Mesendoderm (in vitro differentiated cells): ENCODE measurements around the gene RPL4.
"Not testable (repeated sequence)": the region's sequence is repeated elsewhere in the genome, so short reads cannot be mapped to it uniquely, and the experiment has no call there.

ENCODE experiments used
- DNase-seq: peaks from one replicate; pipeline ENCODE4 v3.0.0; 2013
- H2AK5ac ChIP-seq: 2 replicates; pipeline ENCODE4 v1.6.1; 2013; ENCODE audit warnings: low read length, inconsistent platforms
- H2BK120ac ChIP-seq: 2 replicates; pipeline ENCODE4 v1.6.1; 2013; ENCODE audit warnings: low read depth, mild to moderate bottlenecking, low read length, moderate library complexity, mixed read lengths
- H2BK15ac ChIP-seq: replicated peaks from 2 replicates; pipeline ENCODE4 v1.6.1; 2013; ENCODE audit warnings: low read depth, mild to moderate bottlenecking, moderate library complexity
- H2BK5ac ChIP-seq: 2 replicates; pipeline ENCODE4 v1.6.1; 2013; ENCODE audit warnings: low read length, inconsistent platforms
- H3K18ac ChIP-seq: 2 replicates; pipeline ENCODE4 v1.6.1; 2013; ENCODE audit warnings: mild to moderate bottlenecking, low read length, mixed read lengths
- H3K23ac ChIP-seq: one replicate; pipeline ENCODE4 v1.6.1; 2013; ENCODE audit warnings: low read length
- H3K27ac ChIP-seq: 2 replicates; pipeline ENCODE4 v1.5.1; 2013; ENCODE audit warnings: low read depth, mild to moderate bottlenecking, inconsistent platforms, low read length, moderate library complexity
- H3K27me3 ChIP-seq: 2 replicates; pipeline ENCODE4 v1.6.1; 2013; ENCODE audit warnings: low read length, control low read depth, mild to moderate bottlenecking, inconsistent platforms; ENCODE audit not compliant: insufficient read depth, poor library complexity
- H3K36me3 ChIP-seq: 2 replicates; pipeline ENCODE4 v1.6.1; 2013; ENCODE audit warnings: low read length, inconsistent platforms; ENCODE audit not compliant: control insufficient read depth, insufficient read depth
- H3K4ac ChIP-seq: one replicate; pipeline ENCODE4 v1.6.1; 2013; ENCODE audit warnings: low read depth, mild to moderate bottlenecking, low read length, moderate library complexity
- H3K4me1 ChIP-seq: 2 replicates; pipeline ENCODE4 v1.6.1; 2013; ENCODE audit warnings: low read depth, low read length, inconsistent platforms; ENCODE audit not compliant: control insufficient read depth
- H3K4me2 ChIP-seq: 2 replicates; pipeline ENCODE4 v1.6.1; 2013; ENCODE audit warnings: low read length
- H3K4me3 ChIP-seq: 2 replicates; pipeline ENCODE4 v1.5.1; 2013; ENCODE audit warnings: mild to moderate bottlenecking, low read length
- H3K56ac ChIP-seq: one replicate; pipeline ENCODE4 v1.6.1; 2013; ENCODE audit warnings: low read length
- H3K79me1 ChIP-seq: 2 replicates; pipeline ENCODE4 v1.6.1; 2013; ENCODE audit warnings: low read length, inconsistent platforms
- H3K79me2 ChIP-seq: 2 replicates; pipeline ENCODE4 v1.6.1; 2013; ENCODE audit warnings: mild to moderate bottlenecking, low read length; ENCODE audit not compliant: control insufficient read depth, insufficient read depth
- H3K9ac ChIP-seq: 2 replicates; pipeline ENCODE4 v1.6.1; 2013; ENCODE audit warnings: low read length, inconsistent platforms
- H4K5ac ChIP-seq: one replicate; pipeline ENCODE4 v1.6.1; 2013; ENCODE audit warnings: low read length
- H4K8ac ChIP-seq: one replicate; pipeline ENCODE4 v1.6.1; 2013; ENCODE audit warnings: low read depth, mild to moderate bottlenecking, control low read depth, low read length, moderate library complexity
- WGBS: extraction: QIAGEN DNeasy Blood & Tissue Kit; methylation state at CpG from one replicate; pipeline ENCODE4 v1.1.7; 2013; ENCODE audit warnings: low lambda C conversion rate, missing lambda C conversion rate; ENCODE audit not compliant: insufficient coverage; ENCODE audit errors: extremely low coverage; 5-methylcytosine and 5-hydroxymethylcytosine counted together

Gene RPL4

GRCh38 chr15:66474135-66474534 lies 30.5 kb downstream of the RPL4 start:
- Histone ChIP-seq H2BK15ac (no peak overlapping the region), H2AK5ac (peak overlapping the region; percentile 98), H3K4me1 (peaks cover 39% of the 10 kb centered on the region), H3K36me3 (no peaks in the 10 kb centered on the region), H3K9ac (peak overlapping the region; percentile 69), H4K5ac (peak overlapping the region; percentile 17), H3K79me1 (peaks cover 23% of the 10 kb centered on the region), H3K79me2 (peaks cover 10% of the 10 kb centered on the region), H2BK5ac (peak overlapping the region; percentile 99), H3K4ac (peak overlapping the region; percentile 88), H3K27me3 (no peaks in the 10 kb centered on the region), H3K23ac (peak overlapping the region; percentile 72), H3K4me2 (peak overlapping the region; percentile 15), H2BK120ac (peak overlapping the region; percentile 28), H3K27ac (peak overlapping the region; percentile 97), H3K56ac (peak overlapping the region; percentile 90), H4K8ac (no peak overlapping the region), H3K4me3 (no peak overlapping the region), H3K18ac (peak overlapping the region; percentile 99)
- WGBS, result no CpG with 5 or more reads among the region's 2 CpGs
- DNase-seq, result peak; percentile 93

GRCh38 chr15:66472176-66472999 lies 32.3 kb downstream of the RPL4 start:
- Histone ChIP-seq H3K23ac (no peak overlapping the region), H2AK5ac (no peak overlapping the region), H3K18ac (peak overlapping the region; percentile 99), H3K27me3 (no peaks in the 10 kb centered on the region), H3K4me3 (no peak overlapping the region), H3K79me2 (peaks cover 7% of the 10 kb centered on the region), H3K56ac (peak overlapping the region; percentile 45), H3K4ac (no peak overlapping the region), H3K4me1 (peaks cover 39% of the 10 kb centered on the region), H2BK120ac (no peak overlapping the region), H3K36me3 (no peaks in the 10 kb centered on the region), H4K8ac (no peak overlapping the region), H2BK5ac (peak overlapping the region; percentile 20), H2BK15ac (no peak overlapping the region), H3K27ac (peak overlapping the region; percentile 97), H3K9ac (peak overlapping the region; percentile 10), H3K79me1 (peaks cover 15% of the 10 kb centered on the region), H4K5ac (no peak overlapping the region), H3K4me2 (no peak overlapping the region)
- no CpG with 5 or more reads among the region's 8 CpGs for WGBS
- DNase-seq, result peak; percentile 99

GRCh38 chr15:66470825-66471224 lies 33.8 kb downstream of the RPL4 start:
- H3K9ac ChIP-seq, result peak overlapping the region; percentile 6
- H3K27me3 ChIP-seq, H3K23ac ChIP-seq, H3K79me2 ChIP-seq, H2BK15ac ChIP-seq, H4K5ac ChIP-seq, H3K79me1 ChIP-seq, H2AK5ac ChIP-seq, H3K4me3 ChIP-seq, H4K8ac ChIP-seq, H3K4me2 ChIP-seq, H3K36me3 ChIP-seq: not testable (repeated sequence)
- peak overlapping the region; percentile 36 for H2BK5ac ChIP-seq
- H3K56ac ChIP-seq, result peak overlapping the region; percentile 57
- H2BK120ac ChIP-seq, result peak overlapping the region; percentile 61
- no CpG with 5 or more reads among the region's 4 CpGs for whole genome bisulfite sequencing
- peak overlapping the region; percentile 72 for H3K4ac ChIP-seq
- peak overlapping the region; percentile 97 for H3K27ac ChIP-seq
- peak; percentile 74 for DNase-seq
- peaks cover 27% of the 10 kb centered on the region for H3K4me1 ChIP-seq
- H3K18ac ChIP-seq, result peak overlapping the region; percentile 94

- not testable (repeated sequence) for H3K36me3 ChIP-seq, H4K8ac ChIP-seq, H4K5ac ChIP-seq, H3K79me2 ChIP-seq, H3K4me3 ChIP-seq, H3K56ac ChIP-seq, H3K9ac ChIP-seq, H2BK120ac ChIP-seq, H3K27ac ChIP-seq, H3K4ac ChIP-seq, H3K4me2 ChIP-seq, H3K18ac ChIP-seq, H3K79me1 ChIP-seq, H2BK15ac ChIP-seq, H3K23ac ChIP-seq, H2BK5ac ChIP-seq, H3K27me3 ChIP-seq, H2AK5ac ChIP-seq, DNase-seq
- H3K4me1 ChIP-seq, result peaks cover 14% of the 10 kb centered on the region
- WGBS, result no CpG with 5 or more reads among the region's 11 CpGs
Measured at GRCh38 chr15:66467162-66468040, 37.3 kb downstream of the RPL4 start.

GRCh38 chr15:66465294-66465693 lies 39.4 kb downstream of the RPL4 start:
- not testable (repeated sequence) for DNase-seq, H3K4me3 ChIP-seq, H3K27me3 ChIP-seq, H2BK5ac ChIP-seq, H3K4ac ChIP-seq, H2BK120ac ChIP-seq, H2BK15ac ChIP-seq, H3K79me1 ChIP-seq, H2AK5ac ChIP-seq, H3K23ac ChIP-seq, H3K56ac ChIP-seq, H3K18ac ChIP-seq, H3K4me2 ChIP-seq, H3K27ac ChIP-seq, H3K36me3 ChIP-seq, H4K5ac ChIP-seq, H3K9ac ChIP-seq, H4K8ac ChIP-seq, H3K79me2 ChIP-seq
- no CpG with 5 or more reads among the region's 6 CpGs for WGBS
- peaks cover 11% of the 10 kb centered on the region for H3K4me1 ChIP-seq
